GM12892 (cell line): ENCODE results near the gene CRYGC.

ENCODE experiments used
- POLR2A ChIP-seq: IDR thresholded peaks from 2 replicates; pipeline ENCODE4 v1.6.1; 2011; ENCODE audit warnings: low read depth, low read length, control low read depth
- TAF1 ChIP-seq: IDR thresholded peaks from 2 replicates; pipeline ENCODE4 v1.6.1; 2011; ENCODE audit warnings: low read depth, mild to moderate bottlenecking, control low read depth, low read length, borderline replicate concordance

- TF ChIP-seq TAF1 (no peak), POLR2A (no peak)
Observed at GRCh38 chr2:208127090-208127489, 2.5 kb downstream of the CRYGC start.
